ENCODE measurements around the gene MAML3.
A peak's percentile ranks its signal among the peaks of the same experiment; 100 is the strongest.

MAML3 gene

DNA sequence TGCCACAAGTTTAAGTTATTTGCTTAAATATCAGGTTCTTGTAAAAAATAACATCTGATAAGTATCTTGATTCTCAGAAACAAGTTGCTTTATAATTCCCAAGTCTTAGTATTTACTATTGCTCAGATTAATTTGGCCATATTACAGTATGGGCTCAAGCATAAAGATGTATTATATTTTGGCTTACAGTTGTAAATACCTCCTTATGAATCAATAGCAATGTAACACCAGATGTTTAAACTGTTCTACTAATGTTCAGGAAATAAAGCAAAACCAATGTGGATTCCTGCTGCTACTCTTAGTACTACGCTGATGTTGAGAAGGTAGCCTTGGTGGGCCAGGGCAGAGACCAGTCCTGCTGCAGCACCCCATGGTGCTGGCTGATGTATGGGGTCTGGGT is 385.6 kb downstream of the MAML3 start:
- DNase-seq = no peak

DNA sequence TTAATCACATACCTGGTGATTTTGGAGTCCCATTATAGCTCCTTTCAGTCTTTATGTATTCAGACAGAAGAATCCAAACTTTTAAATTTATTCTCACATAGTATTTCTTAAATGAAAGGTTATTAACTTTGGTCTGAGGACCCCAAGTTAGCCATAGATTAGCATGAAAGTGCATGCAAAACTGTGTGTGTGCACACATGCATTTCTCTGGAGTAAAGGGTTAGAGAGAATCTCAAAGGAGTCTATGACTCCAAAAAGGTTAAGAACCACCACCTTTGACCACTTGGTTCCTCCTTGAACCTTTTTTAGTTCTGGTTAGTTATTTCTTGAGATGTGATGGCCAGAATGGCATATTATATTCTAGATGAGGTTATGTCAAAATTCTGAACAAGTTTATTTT is 386.4 kb downstream of the MAML3 start:
- no peak for DNase-seq

GRCh38 chr4:139767168-139767567 is 386.8 kb downstream of the MAML3 start:
- no peak for DNase-seq

- DNase-seq = no peak
These were observed 389.2 kb downstream of the MAML3 start for GRCh38 chr4:139764686-139765310.

DNA sequence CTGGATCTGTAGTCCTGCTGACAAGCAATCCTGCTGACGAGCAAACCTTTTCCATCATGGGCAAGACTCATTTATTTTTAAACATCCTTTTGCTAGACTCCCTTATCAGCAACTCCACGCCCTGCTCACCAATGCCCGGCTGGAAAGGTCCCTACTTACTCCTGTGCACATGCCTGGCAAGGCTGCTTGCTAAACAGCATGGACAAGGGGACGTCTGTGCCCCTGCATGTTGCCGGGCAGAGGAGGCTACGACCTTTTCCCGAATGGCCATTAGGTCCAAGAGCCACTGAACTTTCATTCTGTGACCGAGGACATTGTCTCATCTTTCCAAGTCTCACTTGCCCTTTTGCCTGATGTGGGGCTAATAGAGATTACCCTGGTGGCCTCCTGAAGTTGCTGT is 389.8 kb downstream of the MAML3 start:
- no peak for DNase-seq

DNA sequence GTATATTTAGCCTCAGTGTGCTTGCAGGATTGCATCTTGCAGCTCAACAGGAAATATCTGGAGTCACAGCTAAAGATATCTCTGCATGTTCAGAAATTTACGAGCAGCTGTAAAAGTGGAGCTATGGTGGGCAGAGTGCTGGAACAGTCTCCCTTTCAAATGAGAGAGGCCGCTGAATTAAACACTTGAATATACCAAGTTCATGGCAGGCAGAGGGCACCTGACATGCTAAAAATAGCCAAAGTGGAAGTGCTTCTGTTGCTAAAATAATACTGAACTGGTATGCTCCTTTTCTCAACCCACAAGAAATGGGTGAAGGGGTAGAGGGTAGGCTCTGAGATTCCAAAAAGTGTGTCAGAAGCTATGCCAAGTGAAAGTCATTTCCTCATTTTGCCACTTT is 390.3 kb downstream of the MAML3 start:
- no peak for DNase-seq

GRCh38 chr4:139763205-139763604 is 390.8 kb downstream of the MAML3 start:
- no peak for DNase-seq

DNA sequence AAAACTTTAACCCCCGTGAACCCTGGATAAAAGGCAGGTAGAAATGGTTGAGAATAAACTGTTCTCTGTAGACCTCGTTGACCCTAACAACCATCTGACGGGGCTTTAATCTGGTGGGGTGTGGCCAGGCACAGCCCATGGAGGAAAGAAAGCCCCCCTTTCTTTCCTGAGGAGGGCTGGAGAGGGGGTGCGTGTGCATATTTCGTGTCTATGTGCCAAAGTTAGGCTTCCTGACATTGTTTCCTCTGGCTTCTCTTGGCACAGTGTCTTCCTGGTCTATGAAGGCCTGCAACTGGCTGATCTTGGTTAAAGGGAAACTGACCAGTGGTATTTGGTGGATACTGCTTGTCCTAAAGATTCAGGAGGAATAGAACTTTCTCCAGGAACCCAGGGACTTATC is 391.3 kb downstream of the MAML3 start:
- no peak for DNase-seq

DNA sequence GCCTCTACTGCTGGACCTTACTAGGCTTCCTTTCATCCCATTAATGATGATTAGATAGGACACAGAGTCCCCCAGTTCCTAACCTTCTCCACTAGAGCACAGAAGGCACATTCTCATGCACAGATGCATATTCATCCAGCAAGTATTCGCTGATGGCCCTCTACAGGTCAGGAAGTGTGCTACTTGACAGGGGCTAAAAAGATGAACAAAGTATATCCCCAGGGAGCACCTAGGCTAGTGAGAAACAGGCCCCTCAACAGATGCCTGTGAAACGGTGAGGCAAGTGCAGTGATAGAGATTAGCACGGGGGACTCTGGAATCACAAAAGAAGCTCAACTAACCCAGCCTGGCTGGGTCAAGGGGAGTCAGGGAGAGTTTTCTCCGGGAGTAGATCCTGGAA is 392.5 kb downstream of the MAML3 start:
- DNase-seq = no peak

- DNase-seq = no peak
These were observed 393.4 kb downstream of the MAML3 start for GRCh38 chr4:139760567-139760966.

DNA sequence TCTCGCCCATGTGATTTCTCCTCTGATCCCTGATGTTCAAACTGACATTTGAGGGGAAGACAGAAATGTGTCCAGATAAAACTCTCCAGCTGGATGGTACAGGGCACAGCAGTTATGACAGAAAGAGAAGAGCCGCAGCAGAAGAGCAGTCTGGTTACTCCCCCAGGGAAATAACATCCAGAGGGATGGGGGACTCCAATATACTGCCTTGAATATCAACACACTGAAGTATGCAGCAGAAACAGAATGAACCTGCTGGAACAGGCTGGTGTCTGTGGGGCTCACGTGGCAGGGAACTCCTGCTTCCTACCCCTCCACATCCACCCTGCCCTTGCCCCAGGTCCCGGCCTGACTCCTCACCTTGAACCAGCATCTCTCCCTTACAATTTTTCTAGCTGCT is 394.9 kb downstream of the MAML3 start:
- no peak for DNase-seq

GRCh38 chr4:139756391-139757180 is 397.4 kb downstream of the MAML3 start:
- DNase-seq = no peak

DNA sequence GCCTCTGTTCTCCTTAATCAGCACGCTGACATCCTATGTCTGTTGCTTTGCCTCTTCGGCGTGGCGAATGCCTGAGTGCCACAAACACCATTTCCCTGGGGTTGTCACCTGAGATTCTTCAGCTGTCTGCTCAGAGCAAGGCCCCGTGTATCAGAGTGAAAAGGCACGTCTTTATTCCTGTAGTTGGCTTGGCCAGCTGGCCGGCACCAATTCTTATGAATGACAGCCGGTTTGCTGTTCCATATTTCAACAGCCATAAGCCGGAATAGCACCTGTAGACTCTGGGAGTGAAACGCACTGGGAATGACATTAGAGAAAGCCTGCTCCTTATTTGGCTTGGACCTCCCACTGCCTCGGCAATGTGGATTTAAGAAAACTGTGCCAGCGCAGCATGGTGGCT is 399.0 kb downstream of the MAML3 start:
- DNase-seq = no peak

DNA sequence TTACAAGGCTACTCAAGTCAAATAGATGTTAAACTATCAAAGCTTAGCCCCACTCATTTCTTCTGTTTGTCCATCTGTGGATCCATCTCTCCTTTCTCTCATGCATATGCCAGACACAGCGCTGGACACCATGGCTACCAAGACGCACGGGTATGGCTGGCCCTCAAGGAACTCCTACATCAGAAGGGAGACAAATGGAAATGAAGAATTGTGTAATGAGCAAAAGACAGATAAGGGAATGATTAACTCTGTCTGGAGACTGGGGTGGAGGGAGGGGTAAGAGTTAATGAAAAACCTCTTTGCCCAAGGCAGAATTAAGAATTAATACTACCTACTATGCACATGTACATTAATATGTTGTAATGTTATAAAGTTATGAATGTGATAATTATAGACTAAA is 400.3 kb downstream of the MAML3 start:
- no peak for DNase-seq

- DNase-seq = no peak
These were observed 404.0 kb downstream of the MAML3 start for GRCh38 chr4:139749835-139750498.

DNA sequence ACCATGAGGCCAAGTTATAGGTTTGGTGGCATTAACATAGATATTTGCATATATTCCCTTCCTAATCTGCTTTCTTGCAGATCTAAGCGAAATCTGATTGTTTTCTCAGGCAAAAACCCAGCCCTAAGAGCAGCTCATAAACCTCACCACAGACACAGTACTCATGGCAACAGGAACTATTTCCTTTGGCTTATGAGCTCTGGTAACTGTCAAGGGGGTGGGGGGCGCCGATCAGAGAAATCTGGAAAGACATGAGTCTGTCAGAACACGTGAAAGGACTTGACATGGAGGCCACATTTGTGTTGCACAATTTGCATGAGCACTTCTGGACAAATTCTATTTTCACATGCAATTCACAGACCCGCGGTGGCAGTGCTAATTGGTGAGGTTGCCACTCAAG is 404.6 kb downstream of the MAML3 start:
- no peak for DNase-seq

DNA sequence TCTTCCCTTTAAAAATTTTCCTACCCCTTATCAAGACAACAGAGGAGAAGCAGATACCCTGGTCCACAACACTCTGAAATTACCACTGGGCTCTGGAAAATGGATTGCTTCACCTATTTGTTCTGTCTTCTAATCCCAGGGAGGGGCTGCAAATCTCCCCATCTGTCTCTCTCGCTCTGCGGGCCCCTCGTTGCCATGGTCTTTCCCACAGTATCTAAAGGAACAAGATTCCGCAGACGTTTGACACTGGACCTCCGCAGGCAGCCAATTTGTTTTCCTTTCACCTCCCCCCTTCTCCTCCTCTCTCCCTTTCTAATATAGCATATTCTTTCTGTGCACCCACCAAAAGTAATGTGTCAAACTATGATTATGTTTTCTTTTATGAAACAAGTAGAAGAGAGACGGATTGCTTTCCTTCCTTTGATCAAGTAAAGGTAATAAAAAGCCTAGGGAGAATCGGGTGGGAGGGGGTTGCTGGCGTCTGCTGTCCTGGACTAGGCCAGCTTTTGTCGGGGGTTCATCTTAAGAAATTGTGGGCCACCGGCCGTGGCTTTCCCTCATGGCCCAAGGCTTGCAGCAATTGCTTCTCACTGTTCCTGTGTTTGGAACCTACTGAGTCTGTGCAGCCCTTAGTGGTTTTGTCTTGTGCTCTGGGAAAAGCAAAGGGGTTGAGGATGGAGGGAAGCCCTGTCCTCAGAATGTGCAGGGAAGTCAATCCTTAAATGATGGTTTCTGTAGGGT is 407.4 kb downstream of the MAML3 start:
- no peak for DNase-seq

- DNase-seq = no peak
These were observed 408.8 kb downstream of the MAML3 start for GRCh38 chr4:139745111-139745639.

DNA sequence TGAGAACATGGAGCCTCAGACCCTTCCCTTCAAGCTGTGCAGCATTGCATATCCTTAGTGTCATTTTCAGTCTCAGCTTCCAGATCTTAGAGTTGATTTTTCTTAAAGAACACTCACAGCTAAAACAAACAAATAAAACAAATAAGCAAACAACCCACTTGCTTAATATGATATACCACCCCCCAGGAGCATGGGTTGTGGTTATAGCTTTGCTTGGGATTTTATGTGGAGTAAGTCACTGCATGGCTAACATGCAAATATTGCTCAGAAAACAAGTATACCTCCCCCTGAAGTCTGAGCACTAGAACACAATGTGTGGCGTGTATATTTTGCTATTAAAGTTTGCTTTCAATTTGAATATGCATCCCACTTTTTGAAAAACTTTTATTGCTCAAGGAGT is 409.8 kb downstream of the MAML3 start:
- no peak for DNase-seq

- DNase-seq = no peak
These were observed 411.0 kb downstream of the MAML3 start for GRCh38 chr4:139743027-139743426.

- peak; percentile 78 for DNase-seq
These were observed 413.4 kb downstream of the MAML3 start for GRCh38 chr4:139740531-139741041.

DNA sequence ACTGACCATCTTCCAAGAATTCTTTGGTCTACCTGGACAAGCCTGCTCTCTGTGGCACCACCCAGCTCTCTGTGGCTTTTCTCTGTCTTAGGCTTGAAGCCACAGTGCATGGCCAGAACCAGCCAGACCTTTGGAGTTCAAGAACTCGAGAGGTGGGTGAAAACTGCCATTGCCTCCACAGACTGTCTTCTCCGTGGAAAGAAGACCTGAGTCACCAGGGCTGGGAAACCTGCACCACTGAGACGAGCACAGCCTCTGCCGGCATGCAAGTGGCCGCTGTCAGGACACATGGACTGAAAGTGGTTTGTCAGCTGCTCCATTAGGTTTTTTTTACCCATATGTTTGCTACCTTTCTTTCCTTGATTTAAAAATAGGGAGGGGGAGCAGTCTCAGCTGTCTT is 413.9 kb downstream of the MAML3 start:
- no peak for DNase-seq
